Loucy (cell line): ENCODE measurements around the gene PADI4.

ENCODE experiments used
- H2AFZ ChIP-seq: fragments of 200-600 bp; sonication (generic); 2 replicates; pipeline ENCODE4 v1.6.0; 2016; ENCODE audit warnings: antibody characterized with exemption, mild to moderate bottlenecking, low read length, moderate library complexity
- H3F3A ChIP-seq: fragments of 200-600 bp; 2 replicates; pipeline ENCODE4 v1.6.0; 2016; ENCODE audit warnings: antibody characterized with exemption, low read depth, mild to moderate bottlenecking
- H3K27me3 ChIP-seq: fragments of 200-600 bp; sonication (generic); 2 replicates; pipeline ENCODE4 v1.6.1; 2014; ENCODE audit warnings: low read length, mild to moderate bottlenecking; ENCODE audit not compliant: insufficient read depth, poor library complexity, severe bottlenecking
- H3K36me3 ChIP-seq: fragments of 200-600 bp; sonication (generic); 2 replicates; pipeline ENCODE4 v1.6.1; 2016; ENCODE audit warnings: low read length; ENCODE audit not compliant: insufficient read depth
- H3K4me1 ChIP-seq: fragments of 200-600 bp; sonication (generic); 2 replicates; pipeline ENCODE4 v1.5.1; 2014; ENCODE audit warnings: low read length, mild to moderate bottlenecking; ENCODE audit not compliant: insufficient read depth, poor library complexity, severe bottlenecking
- H3K4me2 ChIP-seq: fragments of 200-600 bp; sonication (generic); 2 replicates; pipeline ENCODE4 v1.6.0; 2014; ENCODE audit warnings: antibody characterized with exemption, low read length, low read depth, mild to moderate bottlenecking; ENCODE audit not compliant: poor library complexity, severe bottlenecking
- H3K4me3 ChIP-seq: fragments of 200-600 bp; sonication (generic); 2 replicates; pipeline ENCODE4 v1.5.1; 2014; ENCODE audit warnings: low read length, mild to moderate bottlenecking, mixed read lengths; ENCODE audit not compliant: poor library complexity, severe bottlenecking
- H3K79me2 ChIP-seq: fragments of 200-600 bp; sonication (generic); 2 replicates; pipeline ENCODE4 v1.6.1; 2014; ENCODE audit warnings: low read length; ENCODE audit not compliant: insufficient read depth
- H3K9ac ChIP-seq: fragments of 200-600 bp; sonication (generic); 2 replicates; pipeline ENCODE4 v1.6.0; 2014; ENCODE audit warnings: mild to moderate bottlenecking, low read depth, low read length, moderate library complexity; ENCODE audit not compliant: poor library complexity, severe bottlenecking
- H3K9me2 ChIP-seq: fragments of 200-600 bp; sonication (generic); replicated peaks from 2 replicates; pipeline ENCODE4 v1.6.1; 2016; ENCODE audit warnings: low read depth, low read length, mixed read lengths
- H3K9me3 ChIP-seq: fragments of 200-600 bp; sonication (generic); 2 replicates; pipeline ENCODE4 v1.6.1; 2014; ENCODE audit warnings: mild to moderate bottlenecking, antibody characterized with exemption, low read length, low read depth; ENCODE audit not compliant: insufficient read depth
- H4K20me1 ChIP-seq: fragments of 200-600 bp; sonication (generic); 2 replicates; pipeline ENCODE4 v1.6.0; 2014; ENCODE audit warnings: antibody characterized with exemption, low read length, mild to moderate bottlenecking; ENCODE audit not compliant: insufficient read depth, poor library complexity, severe bottlenecking
- EZH2phosphoT487 ChIP-seq: fragments of 200-600 bp; IDR thresholded peaks from 2 replicates; pipeline ENCODE4 v1.6.1; 2018; ENCODE audit warnings: antibody characterized with exemption, mild to moderate bottlenecking, moderate library complexity, borderline replicate concordance
- TF ChIP-seq, protein P1 (sequence below): fragments of 200-600 bp; sonication (generic); conservative IDR thresholded peaks from 2 replicates; pipeline ENCODE4 v1.5.1; 2014; ENCODE audit warnings: mild to moderate bottlenecking, antibody characterized with exemption, low read length

The PADI4 gene

GRCh38 chr1:17270891-17271765, 36.9 kb upstream of the PADI4 start:
- Histone ChIP-seq H4K20me1 (no peaks in the 10 kb centered on the region), H3K4me2 (no peak overlapping the region), H3K9me2 (no peaks in the 10 kb centered on the region), H3F3A (no peaks in the 10 kb centered on the region), H3K9ac (no peak overlapping the region), H3K27me3 (no peaks in the 10 kb centered on the region), H3K4me3 (no peak overlapping the region), H3K79me2 (no peaks in the 10 kb centered on the region), H3K9me3 (no peaks in the 10 kb centered on the region), H3K4me1 (no peaks in the 10 kb centered on the region), H2AFZ (no peak overlapping the region), H3K36me3 (no peaks in the 10 kb centered on the region)
- TF ChIP-seq, protein P1, sequence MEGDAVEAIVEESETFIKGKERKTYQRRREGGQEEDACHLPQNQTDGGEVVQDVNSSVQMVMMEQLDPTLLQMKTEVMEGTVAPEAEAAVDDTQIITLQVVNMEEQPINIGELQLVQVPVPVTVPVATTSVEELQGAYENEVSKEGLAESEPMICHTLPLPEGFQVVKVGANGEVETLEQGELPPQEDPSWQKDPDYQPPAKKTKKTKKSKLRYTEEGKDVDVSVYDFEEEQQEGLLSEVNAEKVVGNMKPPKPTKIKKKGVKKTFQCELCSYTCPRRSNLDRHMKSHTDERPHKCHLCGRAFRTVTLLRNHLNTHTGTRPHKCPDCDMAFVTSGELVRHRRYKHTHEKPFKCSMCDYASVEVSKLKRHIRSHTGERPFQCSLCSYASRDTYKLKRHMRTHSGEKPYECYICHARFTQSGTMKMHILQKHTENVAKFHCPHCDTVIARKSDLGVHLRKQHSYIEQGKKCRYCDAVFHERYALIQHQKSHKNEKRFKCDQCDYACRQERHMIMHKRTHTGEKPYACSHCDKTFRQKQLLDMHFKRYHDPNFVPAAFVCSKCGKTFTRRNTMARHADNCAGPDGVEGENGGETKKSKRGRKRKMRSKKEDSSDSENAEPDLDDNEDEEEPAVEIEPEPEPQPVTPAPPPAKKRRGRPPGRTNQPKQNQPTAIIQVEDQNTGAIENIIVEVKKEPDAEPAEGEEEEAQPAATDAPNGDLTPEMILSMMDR, result no peak
- no peak for TF ChIP-seq EZH2phosphoT487

DNA sequence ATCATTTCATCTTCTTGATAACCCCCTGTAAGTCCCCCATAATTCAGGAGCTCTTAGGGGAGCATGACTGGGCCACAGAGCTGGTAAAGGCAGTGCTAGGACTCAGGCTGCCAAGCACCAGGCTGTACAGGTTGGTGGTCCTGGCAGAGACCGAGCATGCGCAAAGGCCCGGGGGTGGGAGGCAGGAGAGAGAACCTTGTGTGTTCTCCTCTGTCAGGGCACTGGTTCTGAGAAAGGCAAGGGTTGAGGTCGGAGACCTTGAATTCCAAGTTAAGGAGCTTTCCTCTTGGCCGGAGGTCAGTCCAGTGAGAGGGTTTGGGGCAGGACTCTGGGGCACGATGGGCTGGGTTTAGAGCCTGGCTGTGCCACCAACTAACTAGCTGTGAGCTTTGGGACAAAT, 35.9 kb upstream of the PADI4 start:
- Histone ChIP-seq H3K9ac (no peak overlapping the region), H3K4me2 (no peak overlapping the region), H3K4me3 (no peak overlapping the region), H3K27me3 (no peaks in the 10 kb centered on the region), H4K20me1 (no peaks in the 10 kb centered on the region), H3F3A (no peaks in the 10 kb centered on the region), H3K79me2 (no peaks in the 10 kb centered on the region), H2AFZ (no peak overlapping the region), H3K36me3 (no peaks in the 10 kb centered on the region), H3K4me1 (no peaks in the 10 kb centered on the region), H3K9me2 (no peaks in the 10 kb centered on the region), H3K9me3 (no peaks in the 10 kb centered on the region)
- TF ChIP-seq, protein P1, result no peak
- no peak for TF ChIP-seq EZH2phosphoT487

DNA sequence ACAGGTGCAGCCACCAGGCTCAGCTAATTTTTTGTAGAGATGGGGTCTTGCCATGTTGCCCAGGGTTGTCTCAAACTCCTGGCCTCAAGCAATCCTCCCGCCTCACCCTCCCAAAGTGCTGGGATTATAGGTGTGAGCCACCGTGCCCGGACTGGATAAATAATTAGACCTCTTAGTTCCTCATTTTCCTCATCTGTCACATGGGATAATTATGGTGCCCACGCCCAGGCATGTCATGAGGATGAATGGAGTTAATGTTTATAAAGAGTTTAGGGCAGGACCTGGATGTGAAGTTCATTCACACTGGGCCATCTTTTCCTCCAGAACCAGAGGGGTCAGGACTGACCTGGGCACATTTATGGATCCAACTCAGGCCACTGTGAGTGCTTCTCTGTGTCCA, 35.4 kb upstream of the PADI4 start:
- no peaks in the 10 kb centered on the region for H3K79me2 ChIP-seq
- no peak overlapping the region for H2AFZ ChIP-seq
- no peaks in the 10 kb centered on the region for H3K4me1 ChIP-seq
- no peak overlapping the region for H3K4me2 ChIP-seq
- no peaks in the 10 kb centered on the region for H3K9me3 ChIP-seq
- no peaks in the 10 kb centered on the region for H3F3A ChIP-seq
- H4K20me1 ChIP-seq, result no peaks in the 10 kb centered on the region
- no peaks in the 10 kb centered on the region for H3K27me3 ChIP-seq
- no peaks in the 10 kb centered on the region for H3K9me2 ChIP-seq
- no peak for TF ChIP-seq EZH2phosphoT487
- TF ChIP-seq, protein P1, result no peak
- H3K9ac ChIP-seq, result no peak overlapping the region
- no peak overlapping the region for H3K4me3 ChIP-seq
- H3K36me3 ChIP-seq, result no peaks in the 10 kb centered on the region
